SK-N-SH (cell line): ENCODE results near the gene STIP1. TPM values are rescaled to one million over a fixed set of nuclear protein-coding genes. Genes with fewer than 3 reads are reported as not detected.

Experiments
- CTCF ChIA-PET: fragments of 300-600, 350-600 bp; formaldehyde crosslinking; extraction: SDS; loops from one replicate; lab custom pipeline; 2021; lab: Yijun Ruan, JAX
- POLR2A ChIA-PET: fragments of 350-600 bp; sonication (Branson Sonifier 250); formaldehyde crosslinking; extraction: SDS; loops from one replicate; lab custom pipeline; 2020; ENCODE audit warnings: antibody characterized with exemption, inconsistent platforms; lab: Yijun Ruan, JAX
- DNase-seq: peaks from one replicate; pipeline ENCODE4 v3.0.0; 2012
- H2AFZ ChIP-seq: fragments of 200-600 bp; sonication (generic); 2 replicates; pipeline ENCODE4 v1.8.1; 2016; ENCODE audit warnings: antibody characterized with exemption, mild to moderate bottlenecking, low read depth
- H3F3A ChIP-seq: fragments of 200-600 bp; sonication (generic); replicated peaks from 2 replicates; pipeline ENCODE3; 2016; ENCODE audit warnings: antibody characterized with exemption, mild to moderate bottlenecking; ENCODE audit not compliant: insufficient read depth
- H3K27ac ChIP-seq, 2 experiments: fragments of 200-500 bp in 1 of 2; fragments of 200-600 bp in 1 of 2; sonication (Bioruptor generic) in 1 of 2; sonication (generic), shearing (Covaris generic) in 1 of 2; 2 replicates each; pipeline versions ENCODE4 v1.5.1 to v1.6.1; 2014 to 2016; ENCODE audit warnings: low read depth in 2 of 2, inconsistent platforms in 1 of 2, low read length in 1 of 2, mild to moderate bottlenecking in 1 of 2, mixed read lengths in 1 of 2
- H3K27me3 ChIP-seq: fragments of 200-600 bp; sonication (generic), shearing (Covaris generic); 2 replicates; pipeline ENCODE4 v1.6.1; 2016; ENCODE audit warnings: mixed run types; ENCODE audit not compliant: insufficient read depth
- H3K36me3 ChIP-seq, 2 experiments: fragments of 200-500 bp in 1 of 2; fragments of 200-600 bp in 1 of 2; sonication (Bioruptor generic) in 1 of 2; sonication (generic) in 1 of 2; replicated peaks in 1 of 2; 2 replicates each; pipeline versions ENCODE3 to v1.5.1; 2014 to 2016; ENCODE audit warnings: low read length in 1 of 2, mild to moderate bottlenecking in 1 of 2; ENCODE audit not compliant: insufficient read depth in 2 of 2, control insufficient read depth in 1 of 2
- H3K4me1 ChIP-seq, 2 experiments: fragments of 200-500 bp in 1 of 2; fragments of 200-600 bp in 1 of 2; sonication (Bioruptor generic) in 1 of 2; sonication (generic), shearing (Covaris generic) in 1 of 2; 2 replicates each; pipeline versions ENCODE4 v1.5.1 to v1.6.1; 2014 to 2016; ENCODE audit warnings: low read depth in 1 of 2, low read length in 1 of 2, mixed run types in 1 of 2; ENCODE audit not compliant: insufficient read depth in 2 of 2, control insufficient read depth in 1 of 2
- H3K4me2 ChIP-seq: fragments of 200-600 bp; sonication (generic), shearing (Covaris generic); 2 replicates; pipeline ENCODE4 v1.6.1; 2017; ENCODE audit warnings: mixed run types
- H3K4me3 ChIP-seq, 2 experiments: fragments of 200-500 bp in 1 of 2; fragments of 200-600 bp in 1 of 2; sonication (Bioruptor generic) in 1 of 2; sonication (generic), shearing (Covaris generic) in 1 of 2; 2 replicates each; pipeline versions ENCODE4 v1.5.1 to v1.8.1; 2014 to 2016; ENCODE audit warnings: low read depth in 2 of 2, inconsistent platforms in 1 of 2, low read length in 1 of 2, mild to moderate bottlenecking in 1 of 2, mixed read lengths in 1 of 2, moderate library complexity in 1 of 2
- H3K79me2 ChIP-seq: fragments of 200-600 bp; sonication (generic); 2 replicates; pipeline ENCODE4 v1.8.1; 2017; ENCODE audit warnings: mild to moderate bottlenecking; ENCODE audit not compliant: insufficient read depth
- H3K9ac ChIP-seq: fragments of 200-600 bp; sonication (generic); 2 replicates; pipeline ENCODE4 v1.6.1; 2017; ENCODE audit warnings: mixed run types
- H3K9me2 ChIP-seq: fragments of 200-600 bp; sonication (generic); 2 replicates; pipeline ENCODE4 v1.6.1; 2017; ENCODE audit warnings: mixed run types
- H3K9me3 ChIP-seq: fragments of 200-600 bp; sonication (generic); 2 replicates; pipeline ENCODE4 v1.6.1; 2017; ENCODE audit warnings: mixed run types, mild to moderate bottlenecking, moderate library complexity
- H4K20me1 ChIP-seq: fragments of 200-600 bp; sonication (generic); 2 replicates; pipeline ENCODE4 v1.6.1; 2017; ENCODE audit warnings: mild to moderate bottlenecking, mixed run types; ENCODE audit not compliant: insufficient read depth
- CHD2 ChIP-seq: fragments of 150-350 bp; IDR thresholded peaks from 2 replicates; pipeline ENCODE4 v1.6.1; 2018; ENCODE audit warnings: low read length; ENCODE audit not compliant: partially characterized antibody
- FOXJ3 ChIP-seq: sonication (generic); formaldehyde crosslinking; IDR thresholded peaks from 2 replicates; pipeline ENCODE4 v1.5.1; 2020; ENCODE audit warnings: mild to moderate bottlenecking, missing genetic modification reagents
- FOXM1 ChIP-seq: IDR thresholded peaks from 2 replicates; pipeline ENCODE4 v1.4.0; 2012; ENCODE audit warnings: low read depth, mild to moderate bottlenecking
- JUND ChIP-seq: IDR thresholded peaks from 2 replicates; pipeline ENCODE4 v1.4.0; 2012
- NFIC ChIP-seq: IDR thresholded peaks from 2 replicates; pipeline ENCODE4 v1.4.0; 2012; ENCODE audit warnings: borderline replicate concordance
- NRF1 ChIP-seq: IDR thresholded peaks from 2 replicates; pipeline ENCODE4 v1.6.1; 2012; ENCODE audit warnings: low read depth, mild to moderate bottlenecking, low read length
- PBX3 ChIP-seq: IDR thresholded peaks from 2 replicates; pipeline ENCODE4; 2012
- RCOR1 ChIP-seq: fragments of 150-350 bp; IDR thresholded peaks from 2 replicates; pipeline ENCODE4 v1.6.1; 2017; ENCODE audit warnings: antibody characterized with exemption, low read length
- TCF12 ChIP-seq: IDR thresholded peaks from 2 replicates; pipeline ENCODE4 v1.4.0; 2012
- USF2 ChIP-seq: fragments of 150-350 bp; IDR thresholded peaks from 2 replicates; pipeline ENCODE4 v1.6.1; 2017; ENCODE audit warnings: antibody characterized with exemption, low read length, low read depth, borderline replicate concordance
- WGBS: methylation state at CpG from one replicate; pipeline ENCODE4 v1.1.6; 2017; ENCODE audit warnings: low lambda C conversion rate; 5-methylcytosine and 5-hydroxymethylcytosine counted together
- polyA plus RNA-seq, 3 experiments: library from polyadenylated mRNA; depleted of rRNA; stranded (reverse); fragments of >200 nt; gene quantifications; 2 replicates each; pipeline ENCODE4 v1.2.3, GENCODE V29; 2012

The STIP1 gene
- polyA plus RNA-seq, 1 of the 3 experiments (the other 2 are of a cell fraction), result 163 TPM

- no peaks in the 10 kb centered on the region for H3K27me3 ChIP-seq
- no peak overlapping the region for H3K27ac ChIP-seq
- no peaks in the 10 kb centered on the region; the same call in 1 of the 2 replicates for H3K79me2 ChIP-seq
- no peak overlapping the region for H3K4me2 ChIP-seq
- peaks cover 4% of the 10 kb centered on the region for H4K20me1 ChIP-seq
- ChIA-PET CTCF (no interaction called here), POLR2A (interaction anchor here (1.1 to 1.7 kb wide), 2 partner anchors 17 to 95 kb away, joined by 3 to 6 read pairs; partner anchors contain the start of genes NUDT22 and TRPT1)
- H3K4me1 ChIP-seq, result peaks cover 4 to 25% of the 10 kb centered on the region in 2 experiments; a peak in 3 of 4 replicates
- whole genome bisulfite sequencing, result 96% methylated on average over 18 of the region's 18 CpGs
- no peak overlapping the region for H2AFZ ChIP-seq
- TF ChIP-seq JUND, result no peak
- no peak for TF ChIP-seq RCOR1
- TF ChIP-seq CHD2, result no peak
- no peak for TF ChIP-seq TCF12
- no peak for TF ChIP-seq NFIC
- no peak overlapping the region for H3K9ac ChIP-seq
- peak; percentile 39 for DNase-seq
- H3K4me3 ChIP-seq, result no peak overlapping the region
- H3K36me3 ChIP-seq, result peaks cover 10 to 13% of the 10 kb centered on the region in 2 experiments
- no peaks in the 10 kb centered on the region for H3K9me3 ChIP-seq
- no peaks in the 10 kb centered on the region for H3K9me2 ChIP-seq
- peaks cover 11% of the 10 kb centered on the region for H3F3A ChIP-seq
Observed at GRCh38 chr11:64208796-64209562, 23.0 kb downstream of the STIP1 start.

- H3K4me1 ChIP-seq, result peaks cover 0 to 21% of the 10 kb centered on the region in 2 experiments; a peak in 3 of 4 replicates
- no peak overlapping the region for H3K9ac ChIP-seq
- POLR2A ChIA-PET, result interaction anchor here (1.7 kb wide), 1 partner anchor 17 kb away, joined by 6 read pairs; the partner anchor contains the start of genes NUDT22 and TRPT1
- H2AFZ ChIP-seq, result no peak overlapping the region
- no peak overlapping the region for H3K4me2 ChIP-seq
- WGBS, result 93% methylated on average over 6 of the region's 8 CpGs
- H3K36me3 ChIP-seq, result peaks cover 10% of the 10 kb centered on the region in 2 experiments
- H3K9me3 ChIP-seq, result no peaks in the 10 kb centered on the region
- CTCF ChIA-PET, result no interaction called here
- H4K20me1 ChIP-seq, result no peaks in the 10 kb centered on the region
- peaks cover 6% of the 10 kb centered on the region for H3F3A ChIP-seq
- no peaks in the 10 kb centered on the region for H3K27me3 ChIP-seq
- no peak overlapping the region for H3K27ac ChIP-seq
- no peak for DNase-seq
- TF ChIP-seq FOXJ3 (CRISPR knock-in tag), result no peak
- TF ChIP-seq FOXM1, result no peak
- no peak for TF ChIP-seq NRF1
- no peak for TF ChIP-seq CHD2
- no peak for TF ChIP-seq USF2
- TF ChIP-seq PBX3, result no peak
- no peaks in the 10 kb centered on the region; the same call in 1 of the 2 replicates for H3K79me2 ChIP-seq
- no peaks in the 10 kb centered on the region for H3K9me2 ChIP-seq
- no peak overlapping the region for H3K4me3 ChIP-seq
Observed at GRCh38 chr11:64209563-64209843, 23.5 kb downstream of the STIP1 start.
